ENCODE results near the gene LAMA1.

Gene LAMA1

GRCh38 chr18:7047336-7047735, 70.3 kb downstream of the LAMA1 start:
- DNase-seq (ENCODE audit: low spot score) = no peak

GRCh38 chr18:7038330-7038851, 79.2 kb downstream of the LAMA1 start:
- peak; percentile 79 for DNase-seq (ENCODE audit: low spot score)

GRCh38 chr18:7037470-7037869, 80.1 kb downstream of the LAMA1 start:
- DNase-seq (ENCODE audit: low spot score) = no peak

- DNase-seq (ENCODE audit: low spot score) = no peak
These were observed 81.8 kb downstream of the LAMA1 start for GRCh38 chr18:7035807-7036206.

GRCh38 chr18:7034924-7035323, 82.7 kb downstream of the LAMA1 start:
- DNase-seq (ENCODE audit: low spot score) = no peak

GRCh38 chr18:7032537-7032936, 85.1 kb downstream of the LAMA1 start:
- DNase-seq (ENCODE audit: low spot score) = no peak

- no peak for DNase-seq (ENCODE audit: low spot score)
These were observed 89.0 kb downstream of the LAMA1 start for GRCh38 chr18:7028625-7029024.

GRCh38 chr18:7025194-7025593, 92.4 kb downstream of the LAMA1 start:
- DNase-seq (ENCODE audit: low spot score) = no peak

- DNase-seq (ENCODE audit: low spot score) = no peak
These were observed 94.0 kb downstream of the LAMA1 start for GRCh38 chr18:7023581-7023980.

GRCh38 chr18:7023063-7023580, 94.5 kb downstream of the LAMA1 start:
- no peak for DNase-seq (ENCODE audit: low spot score)

GRCh38 chr18:7021994-7022840, 95.4 kb downstream of the LAMA1 start:
- DNase-seq (ENCODE audit: low spot score) = peak; percentile 8

GRCh38 chr18:7020995-7021777, 96.4 kb downstream of the LAMA1 start:
- DNase-seq (ENCODE audit: low spot score) = no peak

- no peak for DNase-seq (ENCODE audit: low spot score)
These were observed 100.6 kb downstream of the LAMA1 start for GRCh38 chr18:7017013-7017412.

GRCh38 chr18:7011142-7011541, 106.5 kb downstream of the LAMA1 start:
- DNase-seq (ENCODE audit: low spot score) = no peak

- DNase-seq (ENCODE audit: low spot score) = no peak
These were observed 113.6 kb downstream of the LAMA1 start for GRCh38 chr18:7004009-7004408.

GRCh38 chr18:7002107-7002506, 115.5 kb downstream of the LAMA1 start:
- DNase-seq (ENCODE audit: low spot score) = no peak

GRCh38 chr18:7000484-7001096, 117.0 kb downstream of the LAMA1 start:
- DNase-seq (ENCODE audit: low spot score) = no peak

- no peak for DNase-seq (ENCODE audit: low spot score)
These were observed 119.8 kb downstream of the LAMA1 start for GRCh38 chr18:6997808-6998207.

- DNase-seq (ENCODE audit: low spot score) = no peak
These were observed 122.7 kb downstream of the LAMA1 start for GRCh38 chr18:6994771-6995430.

GRCh38 chr18:6994056-6994770, 123.4 kb downstream of the LAMA1 start:
- DNase-seq (ENCODE audit: low spot score) = no peak

GRCh38 chr18:6992761-6993160, 124.8 kb downstream of the LAMA1 start:
- no peak for DNase-seq (ENCODE audit: low spot score)

Data from COLO829 (cell line).